Measurements from ENCODE around the gene TMEM217. TPM values are rescaled to one million over a fixed set of nuclear protein-coding genes. Genes with fewer than 3 reads are reported as not detected.

TMEM217 gene
- total and polyA plus RNA-seq, 7 donors = 0.55 to 5.3 (median 0.80) TPM; not detected in 1

- peaks cover 0 to 15% (median 13%) of the 10 kb centered on the region in 4 donors for H3K4me1 ChIP-seq
- 85 to 95% methylated on average over 4 of the region's 4 CpGs for WGBS, 2 donors
- no peak overlapping the region for H3K4me3 ChIP-seq
- no peak for TF ChIP-seq EP300 (IDR thresholded peaks at IDR 0.05)
- TF ChIP-seq POLR2AphosphoS5 (IDR thresholded peaks at IDR 0.05) = no peak
- TF ChIP-seq POLR2A (IDR thresholded peaks at IDR 0.05) = no peak
- TF ChIP-seq CTCF (IDR thresholded peaks at IDR 0.05) = no peak
- DNase-seq = no peak
- intact Hi-C loops (cut with DNase I) = no loop called here
- H3K27ac ChIP-seq = no peak overlapping the region
- H3K9me3 ChIP-seq = no peaks in the 10 kb centered on the region
- H3K27me3 ChIP-seq = no peaks in the 10 kb centered on the region
- H3K36me3 ChIP-seq = no peaks in the 10 kb centered on the region
These were observed 95.2 kb downstream of the TMEM217 start for GRCh38 chr6:37162740-37163139.

Small RNAs within 50 kb of the gene (small RNA-seq; reads per million reads assigned to genes)
- gene AL096712.1 = 0 reads per million in 3 donors

Other genes with a start within 250 kb of the TMEM217 start
- gene PIM1, start 88.0 kb downstream of the TMEM217 start, total RNA-seq = 100 to 1,000 TPM in 1 of 4 donors, 10 to 100 TPM in 3; 17.1 to 103 (median 30.5) TPM
- 10 to 100 TPM; 29.4 to 43.2 (median 40.2) TPM for gene PIM1, start 88.0 kb downstream of the TMEM217 start, polyA plus RNA-seq
- 1 to 10 TPM; 6.1 to 7.2 (median 6.3) TPM for gene TBC1D22B, start 372 bp downstream of the TMEM217 start, total RNA-seq
- 10 to 100 TPM in 1 of 3 donors, 1 to 10 TPM in 2; 8.6 to 10.8 (median 9.5) TPM for gene TBC1D22B, start 372 bp downstream of the TMEM217 start, polyA plus RNA-seq
- 10 to 100 TPM in 2 of 4 donors, 1 to 10 TPM in 2; 8.8 to 18.5 (median 12.7) TPM for gene RNF8, start 95.8 kb upstream of the TMEM217 start, total RNA-seq
- 10 to 100 TPM; 10.2 to 12.3 (median 11.6) TPM for gene RNF8, start 95.8 kb upstream of the TMEM217 start, polyA plus RNA-seq
- gene CMTR1, start 175.1 kb upstream of the TMEM217 start, total RNA-seq = 10 to 100 TPM; 30.8 to 33.5 (median 33.3) TPM
- gene CMTR1, start 175.1 kb upstream of the TMEM217 start, polyA plus RNA-seq = 10 to 100 TPM in 1 of 3 donors, 1 to 10 TPM in 2; 4.2 to 27.0 (median 4.8) TPM
- gene CCDC167, start 241.7 kb upstream of the TMEM217 start, total RNA-seq = 10 to 100 TPM; 16.0 to 36.4 (median 22.0) TPM
- 10 to 100 TPM; 13.8 to 54.0 (median 30.3) TPM for gene CCDC167, start 241.7 kb upstream of the TMEM217 start, polyA plus RNA-seq